NCI-H510A (cell line): Measurements from ENCODE around the gene OTOG.

Source experiments
- DNase-seq: peaks from one replicate; lab custom pipeline; 2025; lab: John Stamatoyannopoulos, UW

OTOG gene

GRCh38 chr11:17561526-17561925 lies 14.5 kb downstream of the OTOG start:
- no peak for DNase-seq

- DNase-seq = no peak
Observed at GRCh38 chr11:17563231-17563646, 16.2 kb downstream of the OTOG start.

- DNase-seq = no peak
Observed at GRCh38 chr11:17563961-17564686, 17.1 kb downstream of the OTOG start.

- no peak for DNase-seq
Observed at GRCh38 chr11:17564687-17565042, 17.6 kb downstream of the OTOG start.

- DNase-seq = no peak
Observed at GRCh38 chr11:17568944-17569343, 21.9 kb downstream of the OTOG start.

- DNase-seq = no peak
Observed at GRCh38 chr11:17570034-17570433, 23.0 kb downstream of the OTOG start.

GRCh38 chr11:17571431-17572358 lies 24.6 kb downstream of the OTOG start:
- no peak for DNase-seq

- DNase-seq = no peak
Observed at GRCh38 chr11:17572359-17572690, 25.3 kb downstream of the OTOG start.

GRCh38 chr11:17572791-17573460 lies 25.9 kb downstream of the OTOG start:
- no peak for DNase-seq

- DNase-seq = no peak
Observed at GRCh38 chr11:17573526-17573925, 26.5 kb downstream of the OTOG start.

GRCh38 chr11:17574141-17575091 lies 27.4 kb downstream of the OTOG start:
- DNase-seq = no peak

GRCh38 chr11:17575431-17576425 lies 28.7 kb downstream of the OTOG start:
- no peak for DNase-seq

- DNase-seq = no peak
Observed at GRCh38 chr11:17578296-17578695, 31.2 kb downstream of the OTOG start.

- DNase-seq = no peak
Observed at GRCh38 chr11:17578958-17579357, 31.9 kb downstream of the OTOG start.

GRCh38 chr11:17579451-17579850 lies 32.4 kb downstream of the OTOG start:
- DNase-seq = no peak

GRCh38 chr11:17580271-17580670 lies 33.2 kb downstream of the OTOG start:
- no peak for DNase-seq

GRCh38 chr11:17581036-17581731 lies 34.1 kb downstream of the OTOG start:
- no peak for DNase-seq

- DNase-seq = no peak
Observed at GRCh38 chr11:17581732-17582053, 34.6 kb downstream of the OTOG start.

- no peak for DNase-seq
Observed at GRCh38 chr11:17585911-17586695, 39.0 kb downstream of the OTOG start.
